OCI-LY7 (cell line): ENCODE measurements around the gene PPM1B. TPM values are rescaled to one million over a fixed set of nuclear protein-coding genes. Genes with fewer than 3 reads are reported as not detected.
"Not testable (repeated sequence)": the region's sequence is repeated elsewhere in the genome, so short reads cannot be mapped to it uniquely, and the experiment has no call there.

Source experiments
- BruUV-seq: library from RNA; stranded (reverse); fragments of 400-500 nt; replicated peaks from 2 replicates; lab custom pipeline; 2021; lab: Mats Ljungman, UMichigan
- CTCF ChIA-PET: fragments of 300-600 bp; sonication (Branson Sonifier 250); formaldehyde crosslinking; loops from one replicate; lab custom pipeline; 2022; ENCODE audit warnings: antibody characterized with exemption; ENCODE audit not compliant: unreplicated experiment; lab: Charles Lee
- POLR2A ChIA-PET: fragments of 300-600 bp; sonication (Branson Sonifier 250); formaldehyde crosslinking; loops from one replicate; lab custom pipeline; 2022; ENCODE audit warnings: antibody characterized with exemption; lab: Charles Lee
- DNase-seq: peaks from one replicate; pipeline ENCODE4 v3.0.0-alpha.2; 2015; ENCODE audit warnings: low spot score
- H2AFZ ChIP-seq: fragments of 200-600 bp; sonication (generic), shearing (Covaris generic); 2 replicates; pipeline ENCODE4 v1.6.1; 2014; ENCODE audit warnings: mild to moderate bottlenecking, antibody characterized with exemption, low read length, moderate library complexity
- H3K27ac ChIP-seq: fragments of 200-600 bp; sonication (generic); 2 replicates; pipeline ENCODE4 v1.5.1; 2014; ENCODE audit warnings: mixed run types, low read depth, mild to moderate bottlenecking, moderate library complexity, low read length, inconsistent platforms; ENCODE audit not compliant: poor library complexity, severe bottlenecking
- H3K36me3 ChIP-seq: fragments of 200-600 bp; sonication (generic); 2 replicates; pipeline ENCODE4 v1.6.1; 2014; ENCODE audit warnings: mild to moderate bottlenecking, antibody characterized with exemption, low read length, moderate library complexity, mixed read lengths; ENCODE audit not compliant: insufficient read depth
- H3K4me1 ChIP-seq: fragments of 200-600 bp; sonication (generic); 2 replicates; pipeline ENCODE4 v1.5.1; 2014; ENCODE audit warnings: mild to moderate bottlenecking, low read length; ENCODE audit not compliant: insufficient read depth, poor library complexity, severe bottlenecking
- H3K4me2 ChIP-seq: fragments of 200-600 bp; sonication (generic); 2 replicates; pipeline ENCODE4 v1.6.1; 2014; ENCODE audit warnings: mild to moderate bottlenecking, low read length
- H3K4me3 ChIP-seq: fragments of 200-600 bp; sonication (generic); 2 replicates; pipeline ENCODE4 v1.5.1; 2014; ENCODE audit warnings: mild to moderate bottlenecking, low read depth, low read length; ENCODE audit not compliant: poor library complexity, severe bottlenecking
- H3K79me2 ChIP-seq: fragments of 200-600 bp; sonication (generic); 2 replicates; pipeline ENCODE4 v1.6.1; 2016; ENCODE audit warnings: low read depth, mild to moderate bottlenecking, low read length, moderate library complexity, mixed read lengths; ENCODE audit not compliant: insufficient read depth
- H3K9me2 ChIP-seq: fragments of 200-600 bp; sonication (generic); 2 replicates; pipeline ENCODE4 v1.6.1; 2016; ENCODE audit warnings: mild to moderate bottlenecking, low read length, mixed read lengths; ENCODE audit not compliant: insufficient read depth
- H3K9me3 ChIP-seq: fragments of 200-600 bp; sonication (generic); 2 replicates; pipeline ENCODE4 v1.6.1; 2014; ENCODE audit warnings: mild to moderate bottlenecking, mixed run types, low read length, mixed read lengths
- H4K20me1 ChIP-seq: fragments of 200-600 bp; sonication (generic); 2 replicates; pipeline ENCODE4 v1.6.1; 2014; ENCODE audit warnings: mild to moderate bottlenecking, antibody characterized with exemption, low read length, moderate library complexity, mixed read lengths; ENCODE audit not compliant: insufficient read depth
- EZH2phosphoT487 ChIP-seq: fragments of 200-600 bp; sonication (generic); IDR thresholded peaks from 2 replicates; pipeline ENCODE4 v1.6.1; 2018; ENCODE audit warnings: low read depth, borderline replicate concordance, mild to moderate bottlenecking, mixed run types, antibody characterized with exemption, low read length, moderate library complexity, mixed read lengths
- intact Hi-C: fragments of 100-400 bp; cut with micrococcal nuclease; formaldehyde crosslinking; loops from one replicate; pipeline ENCODE4 v1.10.0; 2022; ENCODE audit not compliant: unreplicated experiment
- total RNA-seq, 2 experiments: library from RNA; depleted of rRNA in 1 of 2; stranded (reverse); fragments of >200 nt in 1 of 2; shearing (Covaris generic) in 1 of 2; gene quantifications; 2 replicates each; pipeline ENCODE4 v1.2.3, GENCODE V29; 2014 to 2022
- TF ChIP-seq, protein P1 (sequence below): fragments of 200-600 bp; sonication (generic); conservative IDR thresholded peaks from 2 replicates; pipeline ENCODE4 v1.5.1; 2014; ENCODE audit warnings: mild to moderate bottlenecking, antibody characterized with exemption, low read length, moderate library complexity, mixed read lengths

Gene PPM1B
- total RNA-seq, 2 experiments from 2014 or later: 24.8 to 49.8 TPM

GRCh38 chr2:44205169-44205568 lies 36.5 kb downstream of the PPM1B start:
- DNase-seq: no peak
- no TSS peak for BruUV-seq
- H3K36me3 ChIP-seq: peaks cover 52% of the 10 kb centered on the region
- no peak overlapping the region for H3K4me2 ChIP-seq
- no peaks in the 10 kb centered on the region for H3K9me3 ChIP-seq
- no peaks in the 10 kb centered on the region for H3K9me2 ChIP-seq
- intact Hi-C loops: no loop called here
- no peak overlapping the region for H2AFZ ChIP-seq
- ChIA-PET CTCF (no interaction called here), POLR2A (no interaction called here)
- no peak for TF ChIP-seq EZH2phosphoT487
- TF ChIP-seq, protein P1, sequence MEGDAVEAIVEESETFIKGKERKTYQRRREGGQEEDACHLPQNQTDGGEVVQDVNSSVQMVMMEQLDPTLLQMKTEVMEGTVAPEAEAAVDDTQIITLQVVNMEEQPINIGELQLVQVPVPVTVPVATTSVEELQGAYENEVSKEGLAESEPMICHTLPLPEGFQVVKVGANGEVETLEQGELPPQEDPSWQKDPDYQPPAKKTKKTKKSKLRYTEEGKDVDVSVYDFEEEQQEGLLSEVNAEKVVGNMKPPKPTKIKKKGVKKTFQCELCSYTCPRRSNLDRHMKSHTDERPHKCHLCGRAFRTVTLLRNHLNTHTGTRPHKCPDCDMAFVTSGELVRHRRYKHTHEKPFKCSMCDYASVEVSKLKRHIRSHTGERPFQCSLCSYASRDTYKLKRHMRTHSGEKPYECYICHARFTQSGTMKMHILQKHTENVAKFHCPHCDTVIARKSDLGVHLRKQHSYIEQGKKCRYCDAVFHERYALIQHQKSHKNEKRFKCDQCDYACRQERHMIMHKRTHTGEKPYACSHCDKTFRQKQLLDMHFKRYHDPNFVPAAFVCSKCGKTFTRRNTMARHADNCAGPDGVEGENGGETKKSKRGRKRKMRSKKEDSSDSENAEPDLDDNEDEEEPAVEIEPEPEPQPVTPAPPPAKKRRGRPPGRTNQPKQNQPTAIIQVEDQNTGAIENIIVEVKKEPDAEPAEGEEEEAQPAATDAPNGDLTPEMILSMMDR: no peak
- H4K20me1 ChIP-seq: peaks cover 11% of the 10 kb centered on the region; the same call in 1 of the 2 replicates
- no peaks in the 10 kb centered on the region for H3K4me1 ChIP-seq
- H3K4me3 ChIP-seq: no peak overlapping the region
- H3K27ac ChIP-seq: no peak overlapping the region
- peaks cover 71% of the 10 kb centered on the region for H3K79me2 ChIP-seq

DNA sequence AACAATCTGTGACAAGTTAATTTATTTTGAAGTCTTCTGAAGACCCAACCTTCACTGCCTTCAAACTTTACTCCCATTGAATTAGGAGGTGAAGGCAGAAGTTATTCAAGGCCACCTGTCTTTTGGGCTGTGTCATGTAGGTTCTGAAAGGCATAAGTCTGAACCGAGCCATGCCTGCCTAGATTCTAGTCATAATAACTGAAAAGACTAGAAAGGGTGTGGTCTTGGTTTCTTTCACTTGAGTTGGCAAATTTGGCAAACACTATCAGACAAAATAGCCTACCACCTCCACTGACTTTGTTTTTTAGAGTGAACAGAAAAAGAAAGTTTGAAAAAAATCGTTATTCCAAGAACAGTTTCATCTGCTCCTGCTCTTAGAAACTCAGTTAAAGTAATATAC lies 38.4 kb downstream of the PPM1B start:
- Histone ChIP-seq H3K36me3 (peaks cover 52% of the 10 kb centered on the region), H2AFZ (no peak overlapping the region), H3K4me2 (no peak overlapping the region), H3K79me2 (peaks cover 62% of the 10 kb centered on the region), H3K4me1 (no peaks in the 10 kb centered on the region), H3K4me3 (no peak overlapping the region), H3K9me2 (no peaks in the 10 kb centered on the region), H3K9me3 (no peaks in the 10 kb centered on the region), H4K20me1 (0 out of 2 replicates have a peak, but pooled peaks cover 11% of the 10 kb centered on the region), H3K27ac (no peak overlapping the region)
- TF ChIP-seq, protein P1: no peak
- no peak for TF ChIP-seq EZH2phosphoT487
- ChIA-PET CTCF (no interaction called here), POLR2A (interaction anchor here (0.7 kb wide), 1 partner anchor 20 kb away, joined by 3 read pairs; no protein-coding TSS in a partner anchor)
- BruUV-seq: no TSS peak
- DNase-seq: no peak
- intact Hi-C loops: no loop called here

DNA sequence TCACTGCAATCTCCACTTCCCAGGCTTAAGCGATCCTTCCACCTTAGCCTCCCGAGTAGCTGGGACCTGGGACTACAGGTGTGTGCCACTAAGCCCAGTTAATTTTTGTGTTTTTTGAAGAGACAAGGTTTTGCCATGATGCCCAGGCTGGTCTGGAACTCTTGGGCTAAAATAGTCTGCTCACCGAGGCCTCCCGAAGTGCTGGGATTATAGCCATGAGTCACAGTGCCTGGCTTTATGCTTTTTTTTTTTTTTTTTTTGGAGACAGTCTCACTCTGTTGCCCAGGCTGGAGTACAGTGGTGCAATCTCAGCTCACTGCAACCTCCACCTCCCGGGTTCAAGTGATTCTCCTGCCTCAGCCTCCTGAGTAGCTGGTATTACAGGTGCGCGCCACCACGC lies 39.0 kb downstream of the PPM1B start:
- H3K9me2 ChIP-seq, H3K4me2 ChIP-seq, intact Hi-C loops, H3K9me3 ChIP-seq, DNase-seq, H3K4me1 ChIP-seq, POLR2A ChIA-PET, CTCF ChIA-PET, H2AFZ ChIP-seq, H3K4me3 ChIP-seq, H3K27ac ChIP-seq, BruUV-seq: not testable (repeated sequence)
- Histone ChIP-seq H3K79me2 (peaks cover 58% of the 10 kb centered on the region), H4K20me1 (0 out of 2 replicates have a peak, but pooled peaks cover 11% of the 10 kb centered on the region), H3K36me3 (peaks cover 52% of the 10 kb centered on the region)
